Liver (tissue), 9 donors: ENCODE results near the gene KCNK13. TPM values are rescaled to one million over a fixed set of nuclear protein-coding genes. Genes with fewer than 3 reads are reported as not detected.

Source experiments
- DNase-seq: peaks from one replicate; pipeline ENCODE4 v3.0.0-alpha.2; 2017; ENCODE audit warnings: low spot score
- H3K27ac ChIP-seq, 2 donors: one replicate each; pipeline ENCODE4 v1.7.0; 2013; ENCODE audit warnings: inconsistent platforms in 2 of 2, low read length in 2 of 2, control low read depth in 1 of 2, low read depth in 1 of 2, mild to moderate bottlenecking in 1 of 2
- H3K27me3 ChIP-seq, 4 donors: one replicate each; pipeline versions ENCODE4 v1.6.1 to v1.7.0; 2013; ENCODE audit warnings: low read length in 3 of 4, inconsistent platforms in 1 of 4, mild to moderate bottlenecking in 1 of 4, moderate library complexity in 1 of 4; ENCODE audit not compliant: control insufficient read depth in 4 of 4, insufficient read depth in 4 of 4
- H3K36me3 ChIP-seq, 4 donors: one replicate each; pipeline versions ENCODE4 v1.6.1 to v1.7.0; 2013; ENCODE audit warnings: low read length in 3 of 4, mild to moderate bottlenecking in 3 of 4, low read depth in 1 of 4, moderate library complexity in 1 of 4; ENCODE audit not compliant: control insufficient read depth in 4 of 4, insufficient read depth in 3 of 4
- H3K4me1 ChIP-seq, 4 donors: one replicate each; pipeline versions ENCODE4 v1.6.1 to v1.7.0; 2013; ENCODE audit warnings: low read length in 3 of 4, mild to moderate bottlenecking in 3 of 4, moderate library complexity in 1 of 4; ENCODE audit not compliant: control insufficient read depth in 4 of 4, insufficient read depth in 4 of 4
- H3K4me3 ChIP-seq, 3 donors: one replicate each; pipeline versions ENCODE4 v1.6.1 to v1.7.0; 2013; ENCODE audit warnings: low read length in 3 of 3, control low read depth in 1 of 3, low read depth in 1 of 3, mild to moderate bottlenecking in 1 of 3
- H3K9ac ChIP-seq, 2 donors: one replicate each; pipeline ENCODE4 v1.7.0; 2013; ENCODE audit warnings: low read length in 2 of 2, mild to moderate bottlenecking in 2 of 2, moderate library complexity in 2 of 2, control low read depth in 1 of 2, low read depth in 1 of 2
- H3K9me3 ChIP-seq, 4 donors: one replicate each; pipeline versions ENCODE4 v1.6.1 to v1.7.0; 2013; ENCODE audit warnings: low read length in 3 of 4; ENCODE audit not compliant: control insufficient read depth in 4 of 4
- ATF3 ChIP-seq: IDR thresholded peaks from 2 replicates; pipeline ENCODE4 v1.6.1; 2016; ENCODE audit warnings: antibody characterized with exemption
- EGR1 ChIP-seq, 2 donors: IDR thresholded peaks; 2 replicates each; pipeline ENCODE4 v1.6.1; 2016 to 2018; ENCODE audit warnings: antibody characterized with exemption in 2 of 2, low read depth in 2 of 2
- FOXA1 ChIP-seq: IDR thresholded peaks from 2 replicates; pipeline ENCODE4 v1.6.1; 2016; ENCODE audit warnings: antibody characterized with exemption
- FOXA2 ChIP-seq: IDR thresholded peaks from 2 replicates; pipeline ENCODE4 v1.6.1; 2016; ENCODE audit warnings: antibody characterized with exemption
- GABPA ChIP-seq, 2 donors: IDR thresholded peaks in 1 of 2; conservative IDR thresholded peaks in 1 of 2; 2 replicates each; pipeline ENCODE4 v1.6.1; 2016; ENCODE audit warnings: antibody characterized with exemption in 2 of 2, mild to moderate bottlenecking in 1 of 2, moderate library complexity in 1 of 2
- HNF4A ChIP-seq, 2 donors: conservative IDR thresholded peaks; 2 replicates each; pipeline ENCODE4 v1.6.1; 2016; ENCODE audit warnings: antibody characterized with exemption in 2 of 2, mild to moderate bottlenecking in 2 of 2
- HNF4G ChIP-seq: IDR thresholded peaks from 2 replicates; pipeline ENCODE4 v1.6.1; 2016; ENCODE audit warnings: antibody characterized with exemption
- JUND ChIP-seq, 2 donors: IDR thresholded peaks; 2 replicates each; pipeline ENCODE4 v1.6.1; 2016; ENCODE audit warnings: antibody characterized with exemption in 2 of 2
- NR2F2 ChIP-seq: IDR thresholded peaks from 2 replicates; pipeline ENCODE4 v1.6.1; 2016; ENCODE audit warnings: antibody characterized with exemption
- RAD21 ChIP-seq, 2 donors: IDR thresholded peaks; 2 replicates each; pipeline ENCODE4 v1.6.1; 2016; ENCODE audit warnings: antibody characterized with exemption in 2 of 2, mild to moderate bottlenecking in 2 of 2
- RXRA ChIP-seq, 2 donors: IDR thresholded peaks; 2 replicates each; pipeline ENCODE4 v1.6.1; 2017 to 2018; ENCODE audit warnings: antibody characterized with exemption in 2 of 2, mild to moderate bottlenecking in 1 of 2
- SP1 ChIP-seq: IDR thresholded peaks from 2 replicates; pipeline ENCODE4 v1.6.1; 2018; ENCODE audit warnings: antibody characterized with exemption, mild to moderate bottlenecking
- TAF1 ChIP-seq: conservative IDR thresholded peaks from 2 replicates; pipeline ENCODE4 v1.6.1; 2016; ENCODE audit warnings: antibody characterized with exemption, mild to moderate bottlenecking
- YY1 ChIP-seq: IDR thresholded peaks from 2 replicates; pipeline ENCODE4 v1.6.1; 2016; ENCODE audit warnings: antibody characterized with exemption, mild to moderate bottlenecking
- WGBS: extraction: QIAGEN DNeasy Blood & Tissue Kit; methylation state at CpG from one replicate; pipeline ENCODE4 v1.1.7; 2013; 5-methylcytosine and 5-hydroxymethylcytosine counted together
- polyA plus RNA-seq, 2 donors: library from polyadenylated mRNA; stranded (reverse) in 1 of 2; unstranded in 1 of 2; fragments of 200-250 nt in 1 of 2; fragments of >200 nt in 1 of 2; fragmentation: Nextera tagmentation in 1 of 2; extraction: Ambion mirVana in 1 of 2; gene quantifications; one replicate each; pipeline versions ENCODE4 v1.2.1 to v1.2.3, GENCODE V29; 2013 to 2015
- total RNA-seq, 2 donors: library from RNA; depleted of rRNA; stranded (reverse); fragments of >200 nt; gene quantifications; one replicate each; pipeline ENCODE4 v1.2.3, GENCODE V29; 2014
- TF ChIP-seq, protein P1 (sequence below): IDR thresholded peaks from 2 replicates; pipeline ENCODE4 v1.6.1; 2016; ENCODE audit warnings: antibody characterized with exemption
- TF ChIP-seq, protein P2 (sequence below): IDR thresholded peaks from 2 replicates; pipeline ENCODE4 v1.6.1; 2016; ENCODE audit warnings: antibody characterized with exemption, mild to moderate bottlenecking
- TF ChIP-seq, protein P3 (sequence below): IDR thresholded peaks from 2 replicates; pipeline ENCODE4 v1.6.1; 2016; ENCODE audit warnings: antibody characterized with exemption
- TF ChIP-seq, protein P4 (sequence below): fragments of 150-350 bp; IDR thresholded peaks from 2 replicates; pipeline ENCODE4 v1.5.1; 2017; ENCODE audit warnings: improper control_type of control experiment, low read depth, low read length; ENCODE audit not compliant: missing input control
- donor health status: healthy.
- donor health status: healthy.
- donor health status: healthy.
- donor health status: healthy.
- donor health status: healthy.

The KCNK13 gene
- total and polyA plus RNA-seq, 4 donors: 0.25 to 0.61 (median 0.38) TPM; not detected in 1

GRCh38 chr14:90179809-90180779 is 118.3 kb downstream of the KCNK13 start:
- DNase-seq: no peak
- WGBS: 59% methylated on average over 4 of the region's 4 CpGs
- TF ChIP-seq RAD21 (IDR thresholded peaks at IDR 0.05) (no peak), NR2F2 (no peak), HNF4G (no peak), FOXA1 (no peak), RXRA (IDR thresholded peaks at IDR 0.05) (no peak), SP1 (no peak)
- TF ChIP-seq, protein P1, sequence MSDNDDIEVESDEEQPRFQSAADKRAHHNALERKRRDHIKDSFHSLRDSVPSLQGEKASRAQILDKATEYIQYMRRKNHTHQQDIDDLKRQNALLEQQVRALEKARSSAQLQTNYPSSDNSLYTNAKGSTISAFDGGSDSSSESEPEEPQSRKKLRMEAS: no peak
- no peaks in the 10 kb centered on the region for H3K4me1 ChIP-seq
- H3K9me3 ChIP-seq: no peaks in the 10 kb centered on the region
- H3K36me3 ChIP-seq: no peaks in the 10 kb centered on the region
- H3K9ac ChIP-seq: no peak overlapping the region
- no peak overlapping the region for H3K27ac ChIP-seq
- H3K4me3 ChIP-seq: no peak overlapping the region
- H3K27me3 ChIP-seq: no peaks in the 10 kb centered on the region

DNA sequence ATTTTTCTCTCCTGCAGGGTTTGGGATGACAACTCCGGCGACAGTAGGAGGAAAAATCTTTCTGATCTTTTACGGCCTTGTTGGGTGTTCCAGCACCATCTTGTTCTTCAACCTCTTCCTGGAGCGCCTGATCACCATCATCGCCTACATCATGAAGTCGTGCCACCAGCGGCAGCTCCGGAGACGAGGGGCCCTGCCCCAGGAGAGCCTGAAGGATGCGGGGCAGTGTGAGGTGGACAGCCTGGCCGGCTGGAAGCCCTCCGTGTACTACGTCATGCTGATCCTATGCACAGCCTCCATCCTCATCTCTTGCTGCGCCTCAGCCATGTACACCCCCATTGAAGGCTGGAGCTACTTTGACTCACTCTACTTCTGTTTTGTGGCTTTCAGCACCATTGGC is 122.3 kb downstream of the KCNK13 start:
- no peak for DNase-seq
- Histone ChIP-seq H3K9ac (no peak overlapping the region), H3K9me3 (no peaks in the 10 kb centered on the region), H3K36me3 (no peaks in the 10 kb centered on the region), H3K27me3 (no peaks in the 10 kb centered on the region), H3K4me1 (no peaks in the 10 kb centered on the region), H3K4me3 (no peak overlapping the region), H3K27ac (no peak overlapping the region)
- 95% methylated on average over 14 of the region's 14 CpGs for WGBS
- TF ChIP-seq YY1 (no peak), ATF3 (no peak), RAD21 (IDR thresholded peaks at IDR 0.05) (no peak), FOXA2 (no peak), RXRA (IDR thresholded peaks at IDR 0.05) (no peak), GABPA (IDR thresholded peaks at IDR 0.05 in 1 of 2, conservative IDR thresholded peaks at IDR 0.05 in 1 of 2) (no peak), HNF4G (no peak), NR2F2 (no peak), SP1 (no peak), FOXA1 (no peak), JUND (IDR thresholded peaks at IDR 0.05) (no peak), EGR1 (IDR thresholded peaks at IDR 0.05; ENCODE audit: low read depth in 2 of 2) (no peak), TAF1 (no peak), HNF4A (conservative IDR thresholded peaks at IDR 0.05) (no peak)
- TF ChIP-seq, protein P2, sequence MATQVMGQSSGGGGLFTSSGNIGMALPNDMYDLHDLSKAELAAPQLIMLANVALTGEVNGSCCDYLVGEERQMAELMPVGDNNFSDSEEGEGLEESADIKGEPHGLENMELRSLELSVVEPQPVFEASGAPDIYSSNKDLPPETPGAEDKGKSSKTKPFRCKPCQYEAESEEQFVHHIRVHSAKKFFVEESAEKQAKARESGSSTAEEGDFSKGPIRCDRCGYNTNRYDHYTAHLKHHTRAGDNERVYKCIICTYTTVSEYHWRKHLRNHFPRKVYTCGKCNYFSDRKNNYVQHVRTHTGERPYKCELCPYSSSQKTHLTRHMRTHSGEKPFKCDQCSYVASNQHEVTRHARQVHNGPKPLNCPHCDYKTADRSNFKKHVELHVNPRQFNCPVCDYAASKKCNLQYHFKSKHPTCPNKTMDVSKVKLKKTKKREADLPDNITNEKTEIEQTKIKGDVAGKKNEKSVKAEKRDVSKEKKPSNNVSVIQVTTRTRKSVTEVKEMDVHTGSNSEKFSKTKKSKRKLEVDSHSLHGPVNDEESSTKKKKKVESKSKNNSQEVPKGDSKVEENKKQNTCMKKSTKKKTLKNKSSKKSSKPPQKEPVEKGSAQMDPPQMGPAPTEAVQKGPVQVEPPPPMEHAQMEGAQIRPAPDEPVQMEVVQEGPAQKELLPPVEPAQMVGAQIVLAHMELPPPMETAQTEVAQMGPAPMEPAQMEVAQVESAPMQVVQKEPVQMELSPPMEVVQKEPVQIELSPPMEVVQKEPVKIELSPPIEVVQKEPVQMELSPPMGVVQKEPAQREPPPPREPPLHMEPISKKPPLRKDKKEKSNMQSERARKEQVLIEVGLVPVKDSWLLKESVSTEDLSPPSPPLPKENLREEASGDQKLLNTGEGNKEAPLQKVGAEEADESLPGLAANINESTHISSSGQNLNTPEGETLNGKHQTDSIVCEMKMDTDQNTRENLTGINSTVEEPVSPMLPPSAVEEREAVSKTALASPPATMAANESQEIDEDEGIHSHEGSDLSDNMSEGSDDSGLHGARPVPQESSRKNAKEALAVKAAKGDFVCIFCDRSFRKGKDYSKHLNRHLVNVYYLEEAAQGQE: no peak
- TF ChIP-seq, protein P3, sequence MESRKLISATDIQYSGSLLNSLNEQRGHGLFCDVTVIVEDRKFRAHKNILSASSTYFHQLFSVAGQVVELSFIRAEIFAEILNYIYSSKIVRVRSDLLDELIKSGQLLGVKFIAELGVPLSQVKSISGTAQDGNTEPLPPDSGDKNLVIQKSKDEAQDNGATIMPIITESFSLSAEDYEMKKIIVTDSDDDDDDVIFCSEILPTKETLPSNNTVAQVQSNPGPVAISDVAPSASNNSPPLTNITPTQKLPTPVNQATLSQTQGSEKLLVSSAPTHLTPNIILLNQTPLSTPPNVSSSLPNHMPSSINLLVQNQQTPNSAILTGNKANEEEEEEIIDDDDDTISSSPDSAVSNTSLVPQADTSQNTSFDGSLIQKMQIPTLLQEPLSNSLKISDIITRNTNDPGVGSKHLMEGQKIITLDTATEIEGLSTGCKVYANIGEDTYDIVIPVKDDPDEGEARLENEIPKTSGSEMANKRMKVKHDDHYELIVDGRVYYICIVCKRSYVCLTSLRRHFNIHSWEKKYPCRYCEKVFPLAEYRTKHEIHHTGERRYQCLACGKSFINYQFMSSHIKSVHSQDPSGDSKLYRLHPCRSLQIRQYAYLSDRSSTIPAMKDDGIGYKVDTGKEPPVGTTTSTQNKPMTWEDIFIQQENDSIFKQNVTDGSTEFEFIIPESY: no peak
- TF ChIP-seq, protein P1: no peak
- TF ChIP-seq, protein P4, sequence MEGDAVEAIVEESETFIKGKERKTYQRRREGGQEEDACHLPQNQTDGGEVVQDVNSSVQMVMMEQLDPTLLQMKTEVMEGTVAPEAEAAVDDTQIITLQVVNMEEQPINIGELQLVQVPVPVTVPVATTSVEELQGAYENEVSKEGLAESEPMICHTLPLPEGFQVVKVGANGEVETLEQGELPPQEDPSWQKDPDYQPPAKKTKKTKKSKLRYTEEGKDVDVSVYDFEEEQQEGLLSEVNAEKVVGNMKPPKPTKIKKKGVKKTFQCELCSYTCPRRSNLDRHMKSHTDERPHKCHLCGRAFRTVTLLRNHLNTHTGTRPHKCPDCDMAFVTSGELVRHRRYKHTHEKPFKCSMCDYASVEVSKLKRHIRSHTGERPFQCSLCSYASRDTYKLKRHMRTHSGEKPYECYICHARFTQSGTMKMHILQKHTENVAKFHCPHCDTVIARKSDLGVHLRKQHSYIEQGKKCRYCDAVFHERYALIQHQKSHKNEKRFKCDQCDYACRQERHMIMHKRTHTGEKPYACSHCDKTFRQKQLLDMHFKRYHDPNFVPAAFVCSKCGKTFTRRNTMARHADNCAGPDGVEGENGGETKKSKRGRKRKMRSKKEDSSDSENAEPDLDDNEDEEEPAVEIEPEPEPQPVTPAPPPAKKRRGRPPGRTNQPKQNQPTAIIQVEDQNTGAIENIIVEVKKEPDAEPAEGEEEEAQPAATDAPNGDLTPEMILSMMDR: no peak
